ENCODE data around the gene SLC6A11.

DNA sequence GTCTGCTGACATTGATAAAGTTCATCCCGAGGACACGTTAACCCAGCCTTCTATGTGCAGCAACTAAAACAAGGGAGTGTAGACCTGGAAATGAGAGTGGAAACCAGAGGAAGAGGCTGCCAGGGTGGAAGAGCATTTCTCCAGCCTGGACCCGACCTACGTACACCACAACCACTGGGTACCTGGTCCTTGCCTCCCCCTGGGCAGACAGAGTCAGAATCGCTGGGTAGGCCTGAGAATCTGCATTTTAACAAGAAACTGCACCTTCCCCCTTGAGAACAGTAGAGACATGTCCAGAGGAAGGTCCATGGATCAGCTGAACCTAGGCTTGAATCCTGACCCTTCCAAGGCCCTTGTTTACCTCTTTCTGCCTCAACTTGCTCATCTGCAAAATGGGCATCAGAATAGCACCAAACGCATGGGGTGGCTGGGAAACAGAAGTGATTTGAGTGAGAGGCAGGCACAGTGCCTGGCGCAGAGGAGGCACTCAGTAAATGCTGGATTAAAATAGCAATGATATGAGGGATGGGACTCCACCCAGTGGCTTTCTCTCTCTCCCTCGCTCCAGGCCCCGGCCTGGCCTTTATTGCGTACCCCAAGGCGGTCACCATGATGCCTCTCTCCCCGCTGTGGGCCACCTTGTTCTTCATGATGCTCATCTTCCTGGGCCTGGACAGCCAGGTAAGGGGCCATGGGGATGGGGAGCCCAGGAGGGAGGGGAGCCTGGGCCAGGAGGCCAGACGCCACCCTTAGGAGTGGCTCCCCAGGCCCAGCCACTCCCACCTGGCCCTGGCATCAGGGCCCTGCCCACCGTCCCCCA lies 109.6 kb downstream of the SLC6A11 start:
- no peak for TF ChIP-seq CTCF (IDR thresholded peaks at IDR 0.05)
- TF ChIP-seq POLR2A (IDR thresholded peaks at IDR 0.05) = no peak
- TF ChIP-seq POLR2AphosphoS5 (IDR thresholded peaks at IDR 0.05) = no peak

All from upper lobe of left lung (tissue), 4 donors.